Epithelial cell of esophagus (primary cell): ENCODE measurements around the gene SFXN1.

Source experiments
- DNase-seq: peaks from one replicate; pipeline ENCODE4 v3.0.0; 2010; ENCODE audit warnings: low read depth
- H3K4me3 ChIP-seq: 2 replicates; pipeline ENCODE4 v1.5.1; 2011; ENCODE audit warnings: mild to moderate bottlenecking, low read length, control low read depth
- TF ChIP-seq, protein P1 (sequence below): IDR thresholded peaks from 2 replicates; pipeline ENCODE4 v1.5.1; 2011; ENCODE audit warnings: low read depth, mild to moderate bottlenecking, low read length, control low read depth, inconsistent platforms; ENCODE audit not compliant: insufficient read depth; ENCODE audit errors: missing control alignments

The SFXN1 gene

DNA sequence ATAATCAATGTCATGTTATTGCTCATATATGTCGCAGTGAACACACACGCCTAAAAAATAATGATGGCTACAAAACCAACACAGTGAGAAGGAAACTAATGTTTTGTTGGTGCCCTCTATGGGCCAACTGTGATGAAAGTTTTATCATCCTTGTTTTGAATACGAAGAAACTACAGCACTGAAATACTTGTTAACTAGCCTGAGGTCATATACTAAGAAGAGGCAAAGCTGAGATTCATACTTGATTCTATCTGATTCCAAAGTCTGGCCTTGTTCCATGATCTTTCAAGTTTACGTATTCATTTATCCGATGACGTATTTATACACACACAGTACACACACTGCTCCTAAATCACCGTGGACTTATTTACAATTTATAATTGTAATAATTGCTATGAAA, 18.2 kb upstream of the SFXN1 start:
- peak; percentile 36 for DNase-seq
- TF ChIP-seq, protein P1, sequence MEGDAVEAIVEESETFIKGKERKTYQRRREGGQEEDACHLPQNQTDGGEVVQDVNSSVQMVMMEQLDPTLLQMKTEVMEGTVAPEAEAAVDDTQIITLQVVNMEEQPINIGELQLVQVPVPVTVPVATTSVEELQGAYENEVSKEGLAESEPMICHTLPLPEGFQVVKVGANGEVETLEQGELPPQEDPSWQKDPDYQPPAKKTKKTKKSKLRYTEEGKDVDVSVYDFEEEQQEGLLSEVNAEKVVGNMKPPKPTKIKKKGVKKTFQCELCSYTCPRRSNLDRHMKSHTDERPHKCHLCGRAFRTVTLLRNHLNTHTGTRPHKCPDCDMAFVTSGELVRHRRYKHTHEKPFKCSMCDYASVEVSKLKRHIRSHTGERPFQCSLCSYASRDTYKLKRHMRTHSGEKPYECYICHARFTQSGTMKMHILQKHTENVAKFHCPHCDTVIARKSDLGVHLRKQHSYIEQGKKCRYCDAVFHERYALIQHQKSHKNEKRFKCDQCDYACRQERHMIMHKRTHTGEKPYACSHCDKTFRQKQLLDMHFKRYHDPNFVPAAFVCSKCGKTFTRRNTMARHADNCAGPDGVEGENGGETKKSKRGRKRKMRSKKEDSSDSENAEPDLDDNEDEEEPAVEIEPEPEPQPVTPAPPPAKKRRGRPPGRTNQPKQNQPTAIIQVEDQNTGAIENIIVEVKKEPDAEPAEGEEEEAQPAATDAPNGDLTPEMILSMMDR: peak; percentile 48
- H3K4me3 ChIP-seq: no peak overlapping the region

DNA sequence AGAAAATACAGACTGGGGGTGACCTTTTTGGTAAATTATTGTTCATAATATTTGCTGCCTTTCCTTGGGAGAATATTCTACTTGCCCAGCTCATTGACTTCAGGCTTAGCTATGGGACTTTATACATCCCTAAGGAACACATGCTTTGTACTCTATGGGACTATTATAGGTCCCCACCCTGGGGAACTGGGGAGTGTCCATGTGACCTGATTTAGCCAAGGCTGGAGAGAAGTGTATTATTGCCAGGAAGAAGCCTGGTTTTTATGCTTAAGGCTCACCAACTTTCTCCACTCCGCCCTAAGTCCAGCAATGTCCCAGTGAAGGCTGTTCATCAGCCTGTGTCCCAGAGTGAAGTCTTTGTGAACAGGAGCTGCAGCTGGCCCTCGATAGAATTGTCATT, 17.8 kb upstream of the SFXN1 start:
- H3K4me3 ChIP-seq: no peak overlapping the region
- DNase-seq: no peak
- TF ChIP-seq, protein P1: no peak

DNA sequence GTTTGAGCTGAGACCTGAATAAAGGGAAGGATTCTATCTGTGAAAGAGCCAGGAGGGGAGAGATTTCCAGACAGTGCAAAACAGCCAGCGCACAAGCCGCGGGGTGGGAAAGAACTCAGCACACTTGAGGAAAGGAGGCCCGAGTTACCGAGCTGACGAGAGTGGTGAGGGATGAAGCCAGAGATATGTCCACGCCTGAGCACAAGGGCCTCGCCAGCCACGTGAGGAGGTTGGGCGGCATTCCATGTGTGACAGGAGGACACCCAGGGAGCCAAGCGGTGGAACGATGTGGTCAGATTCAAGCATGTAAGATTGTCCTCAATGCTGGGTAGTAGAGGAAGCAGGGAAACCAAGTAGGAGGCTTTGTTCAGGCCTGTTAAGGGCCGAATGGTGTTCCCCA, 17.0 kb upstream of the SFXN1 start:
- TF ChIP-seq, protein P1: no peak
- H3K4me3 ChIP-seq: no peak overlapping the region
- DNase-seq: no peak

DNA sequence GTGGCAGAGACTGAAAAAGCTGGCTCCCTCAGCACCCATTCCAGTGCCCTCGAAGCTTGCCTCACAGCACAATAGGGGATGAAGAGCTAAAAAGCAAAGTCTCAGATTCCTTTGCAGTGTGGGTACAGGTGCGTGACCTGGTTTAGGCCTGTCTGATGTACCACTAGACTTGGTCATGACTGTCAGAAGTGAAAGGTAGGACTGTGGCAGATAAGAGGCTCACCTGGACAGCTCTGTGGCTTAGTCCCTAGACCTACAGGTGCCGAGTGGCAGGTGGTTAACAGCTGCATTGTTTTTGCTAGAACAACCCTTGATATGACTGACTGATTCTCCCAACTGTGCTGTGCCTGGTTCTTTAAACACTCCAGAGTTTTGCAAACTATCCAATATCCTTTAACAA, 14.7 kb upstream of the SFXN1 start:
- TF ChIP-seq, protein P1: no peak

DNA sequence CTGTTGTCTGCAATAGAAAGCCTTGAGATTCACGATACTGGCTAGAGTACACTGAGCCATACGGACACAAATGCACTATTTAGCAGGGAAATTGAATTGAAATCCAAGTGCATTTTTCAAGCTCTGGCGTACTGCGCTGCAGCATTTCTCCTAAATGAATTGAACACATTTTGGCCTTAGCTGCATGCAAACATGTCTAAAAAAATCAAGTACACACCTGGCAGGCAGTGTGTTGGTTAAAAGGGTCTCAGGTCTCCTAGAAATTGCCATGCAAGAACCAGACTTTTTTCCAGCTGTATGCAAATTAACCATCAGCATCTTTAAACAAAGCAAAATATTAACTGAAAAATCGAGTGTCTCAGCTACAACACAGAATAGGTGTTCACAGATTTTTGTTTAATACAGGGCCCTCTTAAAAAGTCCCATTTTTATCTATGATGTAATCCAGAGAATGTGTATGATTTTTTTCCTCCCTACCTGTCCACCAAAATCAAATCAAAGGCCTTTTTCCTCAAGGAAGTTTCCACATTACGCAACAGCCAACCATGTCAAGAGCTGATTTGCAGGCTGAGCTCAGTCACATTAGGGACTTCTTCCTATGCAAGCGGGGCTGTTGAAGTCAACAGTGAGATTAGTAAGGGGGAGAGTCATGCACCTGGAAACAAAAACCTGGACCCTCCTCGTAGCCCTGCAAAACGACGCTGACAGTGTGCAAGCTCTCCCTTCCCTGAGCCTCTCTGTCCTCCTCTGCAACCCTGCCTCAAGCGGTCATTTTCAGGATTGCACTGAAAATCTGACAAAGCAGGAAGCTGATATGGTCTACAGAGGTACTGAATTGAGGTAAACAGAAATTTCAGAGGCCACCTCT, 14.1 kb upstream of the SFXN1 start:
- TF ChIP-seq, protein P1: peak; percentile 86
- DNase-seq: peak; percentile 66
- H3K4me3 ChIP-seq: no peak overlapping the region

More for the DNA sequence above, 14.7 kb upstream of the SFXN1 start:
- H3K4me3 ChIP-seq: no peak overlapping the region
- no peak for DNase-seq

DNA sequence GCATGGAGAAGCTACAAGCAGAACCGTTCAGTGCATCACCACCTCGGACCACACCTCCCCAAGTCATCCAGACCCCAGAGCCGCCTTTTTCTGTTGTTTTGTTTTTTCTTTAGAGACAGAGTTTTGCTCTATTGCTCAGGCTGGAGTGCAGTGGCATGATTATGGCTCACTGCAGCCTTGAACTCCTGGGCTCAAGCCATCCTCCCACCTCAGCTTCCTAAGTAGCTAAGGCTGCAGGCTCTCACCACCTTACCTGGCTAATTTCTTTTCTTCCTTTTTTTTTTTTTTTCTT, 13.5 kb upstream of the SFXN1 start:
- DNase-seq: no peak
- TF ChIP-seq, protein P1: no peak
- H3K4me3 ChIP-seq: no peak overlapping the region

DNA sequence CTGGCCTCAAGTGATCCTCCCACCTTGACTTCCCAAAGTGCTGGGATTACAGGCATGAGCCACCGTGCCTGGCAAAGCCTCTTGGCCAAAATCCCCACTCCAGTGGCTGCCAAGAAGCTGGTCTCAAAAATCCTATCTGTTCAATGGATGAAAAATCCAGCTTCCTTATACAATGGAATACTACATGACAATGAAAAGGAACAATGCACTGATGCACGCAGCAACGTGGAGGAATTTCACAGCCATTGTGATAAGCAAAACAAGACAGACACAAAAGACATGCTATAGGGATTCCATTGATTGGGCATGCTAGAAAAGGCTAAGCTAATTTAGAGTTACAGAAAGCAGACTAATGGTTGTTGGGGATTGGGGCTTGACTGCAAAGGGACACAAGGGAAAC, 13.1 kb upstream of the SFXN1 start:
- TF ChIP-seq, protein P1: no peak
- H3K4me3 ChIP-seq: no peak overlapping the region
- no peak for DNase-seq
